Adrenal gland (tissue), 12 donors: ENCODE measurements around the gene TSSK6. TPM values are rescaled to one million over a fixed set of nuclear protein-coding genes. Genes with fewer than 3 reads are reported as not detected.

Experiments used
- DNase-seq, 7 donors: peaks; one replicate each; pipeline ENCODE4 v3.0.0-alpha.2; 2019 to 2020
- H3K27ac ChIP-seq, 5 donors: fragments of 200-600 bp; sonication (generic) in 4 of 5; 1 replicate in 3 of 5; 2 replicates in 2 of 5; pipeline versions ENCODE4 v1.5.1 to v1.8.0; 2016 to 2020; ENCODE audit warnings: mild to moderate bottlenecking in 1 of 5
- H3K27me3 ChIP-seq: fragments of 200-600 bp; 2 replicates; pipeline ENCODE4 v1.8.0; 2021
- H3K36me3 ChIP-seq, 2 donors: fragments of 200-600 bp; replicated peaks in 1 of 2; 1 replicate in 1 of 2; 2 replicates in 1 of 2; pipeline versions ENCODE4 v1.5.1 to v1.8.0; 2018 to 2022
- H3K4me1 ChIP-seq, 2 donors: fragments of 200-600 bp; replicated peaks in 1 of 2; 1 replicate in 1 of 2; 2 replicates in 1 of 2; pipeline versions ENCODE4 v1.5.1 to v1.8.0; 2018 to 2021
- H3K4me3 ChIP-seq, 4 donors: fragments of 200-600 bp; sonication (generic) in 3 of 4; one replicate each; pipeline ENCODE4 v1.5.1; 2016 to 2018
- H3K9me3 ChIP-seq, 3 donors: fragments of 200-600 bp; sonication (generic) in 1 of 3; replicated peaks in 1 of 3; 1 replicate in 2 of 3; 2 replicates in 1 of 3; pipeline versions ENCODE4 v1.5.1 to v1.8.0; 2016 to 2021
- POLR2A ChIP-seq, 2 donors: fragments of 450-650 bp; IDR thresholded peaks; one replicate each; pipeline ENCODE4 v1.6.1; 2017; ENCODE audit warnings: antibody characterized with exemption in 2 of 2, mild to moderate bottlenecking in 2 of 2, moderate library complexity in 1 of 2
- WGBS, 4 donors: extraction: QIAGEN DNeasy Blood & Tissue Kit in 2 of 4; methylation state at CpG; one replicate each; pipeline versions ENCODE4 v1.1.5 to v1.1.7; 2013 to 2017; 5-methylcytosine and 5-hydroxymethylcytosine counted together
- intact Hi-C, 2 donors: fragments of 100-400 bp; cut with DNase I; formaldehyde crosslinking; loops; one replicate each; pipeline versions ENCODE4 v1.14.1 to v1.15.0; 2022 to 2023
- polyA plus RNA-seq, 3 donors: library from polyadenylated mRNA; stranded (reverse); fragments of 200-250 nt in 2 of 3; fragments of 350-450 nt in 1 of 3; fragmentation: Illumina TruSeq in 1 of 3; extraction: RNeasy Lipid Tissue Mini Kit (QIAGEN cat#74804) in 1 of 3; gene quantifications; one replicate each; pipeline ENCODE4 v1.2.3, GENCODE V29; 2013 to 2014
- total RNA-seq, 9 donors: library from RNA; depleted of rRNA in 4 of 9; stranded (reverse); fragments of >200 nt in 4 of 9; fragments of 120-200 nt in 1 of 9; fragmentation: NEBNext Ultra II Directional in 1 of 9; extraction: Animal tissue kit (Norgen Biotek cat#: 25700) in 1 of 9; gene quantifications; one replicate each; pipeline versions ENCODE4 v1.1.0 to v1.2.4, GENCODE V29; 2013 to 2023
- TF ChIP-seq, protein P1 (sequence below), 6 experiments: fragments of 450-650 bp in 4 of 6; fragments of 200-600 bp in 2 of 6; sonication (generic) in 1 of 6; IDR thresholded peaks; 1 replicate in 5 of 6; 2 replicates in 1 of 6; pipeline versions ENCODE4 v1.5.1 to v1.8.0; 2016 to 2021; ENCODE audit warnings: antibody characterized with exemption in 6 of 6, mild to moderate bottlenecking in 2 of 6, moderate library complexity in 1 of 6
- donor health status: healthy with polysubstance abuse.
- donor health status: Bipolar disorder and iron deficiency.
- donor health status: DM: yes; HTN: yes; CAD: no.
- donor health status: DM: no; HTN: no; CAD: no.
- donor health status: DM: no; HTN: no; CAD: no.
- donor health status: DM: yes; HTN: yes; CAD: no.

TSSK6 gene
- total and polyA plus RNA-seq, 12 donors, result 0.37 to 50.5 (median 3.4) TPM; not detected in 1

DNA sequence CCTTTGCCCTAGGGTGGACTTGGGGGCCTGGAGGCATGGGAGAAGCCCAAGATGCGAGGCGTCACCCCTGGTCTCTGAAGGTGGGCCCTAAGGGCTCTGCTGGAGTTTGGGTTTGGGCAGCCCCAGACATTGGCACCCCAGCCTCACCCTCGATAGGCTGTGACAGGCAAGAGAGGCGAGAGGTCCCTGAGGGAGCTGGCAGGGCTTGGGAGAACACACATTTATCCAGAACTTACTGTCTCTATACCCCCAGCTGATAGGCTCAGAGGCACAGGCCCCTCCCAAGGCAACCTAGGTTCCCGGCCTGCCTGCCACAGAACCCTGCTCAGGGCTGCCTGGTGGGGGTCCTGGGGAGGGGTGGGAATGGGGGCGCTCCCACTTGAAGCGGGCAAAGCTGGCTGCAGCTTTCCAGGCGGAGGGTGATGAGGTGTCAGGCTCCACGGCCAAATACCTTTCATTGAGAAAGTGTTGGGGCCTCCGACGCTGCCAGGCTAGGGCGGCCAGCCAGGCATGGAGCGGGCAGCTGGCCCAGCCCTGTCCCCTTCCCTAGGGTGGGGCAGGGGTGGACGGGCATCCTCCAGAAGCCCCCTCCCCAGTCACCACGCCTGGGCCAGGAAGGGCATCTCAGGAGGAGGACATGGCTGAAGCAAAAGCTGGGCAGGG is 32.5 kb upstream of the TSSK6 start:
- H3K27ac ChIP-seq, result no peak overlapping the region
- TF ChIP-seq, protein P1, sequence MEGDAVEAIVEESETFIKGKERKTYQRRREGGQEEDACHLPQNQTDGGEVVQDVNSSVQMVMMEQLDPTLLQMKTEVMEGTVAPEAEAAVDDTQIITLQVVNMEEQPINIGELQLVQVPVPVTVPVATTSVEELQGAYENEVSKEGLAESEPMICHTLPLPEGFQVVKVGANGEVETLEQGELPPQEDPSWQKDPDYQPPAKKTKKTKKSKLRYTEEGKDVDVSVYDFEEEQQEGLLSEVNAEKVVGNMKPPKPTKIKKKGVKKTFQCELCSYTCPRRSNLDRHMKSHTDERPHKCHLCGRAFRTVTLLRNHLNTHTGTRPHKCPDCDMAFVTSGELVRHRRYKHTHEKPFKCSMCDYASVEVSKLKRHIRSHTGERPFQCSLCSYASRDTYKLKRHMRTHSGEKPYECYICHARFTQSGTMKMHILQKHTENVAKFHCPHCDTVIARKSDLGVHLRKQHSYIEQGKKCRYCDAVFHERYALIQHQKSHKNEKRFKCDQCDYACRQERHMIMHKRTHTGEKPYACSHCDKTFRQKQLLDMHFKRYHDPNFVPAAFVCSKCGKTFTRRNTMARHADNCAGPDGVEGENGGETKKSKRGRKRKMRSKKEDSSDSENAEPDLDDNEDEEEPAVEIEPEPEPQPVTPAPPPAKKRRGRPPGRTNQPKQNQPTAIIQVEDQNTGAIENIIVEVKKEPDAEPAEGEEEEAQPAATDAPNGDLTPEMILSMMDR (IDR thresholded peaks at IDR 0.05), result no peak
- no peak for TF ChIP-seq POLR2A (IDR thresholded peaks at IDR 0.05)
- H3K4me3 ChIP-seq, result no peak overlapping the region
- H3K9me3 ChIP-seq, result no peaks in the 10 kb centered on the region
- no peaks in the 10 kb centered on the region for H3K4me1 ChIP-seq
- intact Hi-C loops, result no loop called here
- DNase-seq, result no peak
- no peaks in the 10 kb centered on the region for H3K36me3 ChIP-seq
- H3K27me3 ChIP-seq, result peaks cover 9% of the 10 kb centered on the region
- WGBS, 4 donors, result 68 to 81% (median 70%) methylated on average over 4 to 15 of the region's 15 CpGs

GRCh38 chr19:19546751-19547162 is 31.4 kb upstream of the TSSK6 start:
- Histone ChIP-seq H3K4me1 (no peaks in the 10 kb centered on the region), H3K27ac (no peak overlapping the region), H3K9me3 (no peaks in the 10 kb centered on the region), H3K4me3 (no peak overlapping the region), H3K27me3 (peaks cover 19% of the 10 kb centered on the region), H3K36me3 (no peaks in the 10 kb centered on the region)
- no peak for DNase-seq
- TF ChIP-seq POLR2A (IDR thresholded peaks at IDR 0.05), result no peak
- TF ChIP-seq, protein P1 (IDR thresholded peaks at IDR 0.05), result no peak
- WGBS, 4 donors, result 50 to 61% (median 57%) methylated on average over 2 to 19 of the region's 19 CpGs
- intact Hi-C loops, result no loop called here

DNA sequence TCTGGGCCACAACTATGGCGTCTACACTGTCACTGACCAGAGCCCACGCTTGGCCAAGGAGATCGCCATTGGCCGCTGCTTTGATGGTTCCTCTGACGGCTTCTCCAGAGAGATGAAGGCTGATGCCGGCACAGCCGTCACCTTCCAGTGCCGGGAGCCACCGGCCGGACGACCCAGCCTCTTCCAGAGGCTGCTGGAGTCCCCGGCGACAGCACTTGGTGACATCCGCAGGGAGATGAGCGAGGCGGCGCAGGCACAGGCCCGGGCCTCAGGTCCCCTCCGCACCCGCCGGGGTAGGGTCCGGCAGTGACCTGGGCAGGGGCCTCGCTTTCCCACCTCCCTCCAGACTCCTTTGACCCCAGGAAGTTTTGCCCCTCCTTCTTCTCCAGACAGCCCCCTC is 30.4 kb upstream of the TSSK6 start:
- Histone ChIP-seq H3K4me1 (peaks cover 0 to 6% of the 10 kb centered on the region in 2 donors), H3K27me3 (peaks cover 30% of the 10 kb centered on the region), H3K9me3 (no peaks in the 10 kb centered on the region), H3K27ac (no peak overlapping the region), H3K4me3 (no peak overlapping the region), H3K36me3 (no peaks in the 10 kb centered on the region)
- intact Hi-C loops, result no loop called here
- TF ChIP-seq, protein P1 (IDR thresholded peaks at IDR 0.05), result no peak
- no peak for DNase-seq
- WGBS, 4 donors, result 89 to 94% (median 92%) methylated on average over 17 to 23 of the region's 23 CpGs

DNA sequence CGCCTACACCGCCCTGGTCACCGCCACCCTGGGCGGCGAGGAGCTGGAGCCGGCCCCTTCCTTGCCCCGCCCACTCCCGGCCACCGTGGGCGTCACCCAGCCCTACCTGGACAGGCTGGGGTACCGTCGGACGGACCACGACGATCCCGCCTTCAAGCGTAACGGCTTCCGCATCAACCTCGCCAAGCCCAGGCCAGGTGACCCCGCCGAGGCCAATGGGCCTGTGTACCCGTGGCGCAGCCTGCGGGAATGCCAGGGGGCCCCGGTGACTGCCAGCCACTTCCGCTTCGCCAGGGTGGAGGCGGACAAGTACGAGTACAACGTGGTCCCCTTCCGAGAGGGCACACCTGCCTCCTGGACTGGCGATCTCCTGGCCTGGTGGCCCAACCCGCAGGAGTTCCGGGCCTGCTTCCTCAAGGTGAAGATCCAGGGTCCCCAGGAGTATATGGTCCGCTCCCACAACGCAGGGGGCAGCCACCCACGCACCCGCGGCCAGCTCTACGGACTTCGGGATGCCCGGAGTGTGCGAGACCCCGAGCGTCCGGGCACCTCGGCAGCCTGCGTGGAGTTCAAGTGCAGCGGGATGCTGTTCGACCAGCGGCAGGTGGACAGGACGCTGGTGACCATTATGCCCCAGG is 29.7 kb upstream of the TSSK6 start:
- H3K36me3 ChIP-seq, result no peaks in the 10 kb centered on the region
- no peak overlapping the region for H3K4me3 ChIP-seq
- H3K9me3 ChIP-seq, result no peaks in the 10 kb centered on the region
- DNase-seq, result no peak
- no peak overlapping the region for H3K27ac ChIP-seq
- 83 to 96% (median 90%) methylated on average over 25 to 53 of the region's 53 CpGs for WGBS, 4 donors
- H3K27me3 ChIP-seq, result peaks cover 33% of the 10 kb centered on the region
- TF ChIP-seq POLR2A (IDR thresholded peaks at IDR 0.05), result no peak
- TF ChIP-seq, protein P1 (IDR thresholded peaks at IDR 0.05), result no peak
- H3K4me1 ChIP-seq, result peaks cover 0 to 6% of the 10 kb centered on the region in 2 donors
- intact Hi-C loops, result no loop called here
